Stimulated activated CD4-positive, alpha-beta T cell treated with anti-CD3 and anti-CD28 coated beads, TNF-alpha, amount 100 ng/mL, for 48 hours (primary cell): ENCODE results near the gene SLC1A4.
"Not testable (repeated sequence)": the region's sequence is repeated elsewhere in the genome, so short reads cannot be mapped to it uniquely, and the experiment has no call there.

ENCODE experiments used
- DNase-seq, 3 donors: peaks; one replicate each; pipeline ENCODE4 v3.0.0-alpha.2; 2020; ENCODE audit warnings: low read depth in 3 of 3

SLC1A4 gene

DNA sequence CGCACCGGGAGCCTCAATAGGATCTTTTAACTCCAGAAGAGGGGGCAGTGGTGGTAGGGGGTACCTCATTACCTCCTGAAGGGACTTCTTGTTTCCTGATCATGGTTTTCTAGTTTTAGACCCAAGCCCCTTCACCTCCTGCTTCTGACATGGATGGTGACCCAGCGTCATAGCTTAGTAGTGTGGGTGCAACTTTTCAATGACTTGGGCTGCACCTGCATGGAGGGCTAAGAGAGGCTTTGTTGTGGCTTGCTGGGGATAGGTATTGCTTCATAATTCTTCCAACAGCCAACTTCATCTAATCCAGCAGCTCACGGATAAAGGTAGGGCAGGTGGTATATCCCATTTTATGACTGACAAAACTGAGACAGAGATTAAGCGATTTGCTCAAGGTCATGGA lies 3.0 kb downstream of the SLC1A4 start:
- DNase-seq, result no peak

DNA sequence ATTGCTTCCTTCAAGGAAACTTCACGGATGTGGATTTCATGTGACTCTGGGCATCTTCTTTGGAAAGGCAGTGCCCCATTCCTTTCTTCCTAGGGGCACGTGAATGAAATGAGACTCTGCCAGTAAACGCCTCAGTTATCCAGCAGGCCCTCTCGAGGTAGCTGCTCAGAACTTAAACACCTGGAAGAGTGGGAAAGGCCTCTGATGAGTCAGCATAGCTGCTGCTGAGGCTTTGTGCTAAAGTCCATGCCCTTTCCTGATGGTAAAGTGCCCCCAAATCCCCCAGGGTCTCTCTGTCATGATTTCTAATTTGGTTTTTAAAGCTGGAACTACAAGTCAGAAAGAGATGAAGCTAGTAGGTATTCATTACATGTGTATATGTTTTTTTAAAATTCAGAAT lies 3.8 kb downstream of the SLC1A4 start:
- DNase-seq, result no peak

DNA sequence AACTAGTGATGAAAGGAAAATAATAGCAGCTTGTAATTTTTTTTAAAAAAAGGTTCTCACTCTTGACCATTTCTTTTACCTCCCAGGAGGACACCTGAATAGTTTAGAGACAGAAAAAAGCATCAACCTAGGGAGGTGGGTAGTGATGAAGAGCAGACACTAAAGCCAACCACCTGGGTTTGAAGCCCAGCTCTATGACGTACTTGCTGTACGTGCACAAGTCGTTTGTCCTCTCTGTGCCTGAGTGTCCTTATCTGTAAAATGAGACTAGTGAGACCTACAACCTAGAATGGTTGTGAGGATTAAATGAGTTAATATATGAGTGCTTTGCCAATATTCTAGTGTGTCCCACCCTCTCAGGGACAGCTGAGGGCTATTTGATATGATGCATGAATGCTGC lies 5.8 kb downstream of the SLC1A4 start:
- no peak for DNase-seq

DNA sequence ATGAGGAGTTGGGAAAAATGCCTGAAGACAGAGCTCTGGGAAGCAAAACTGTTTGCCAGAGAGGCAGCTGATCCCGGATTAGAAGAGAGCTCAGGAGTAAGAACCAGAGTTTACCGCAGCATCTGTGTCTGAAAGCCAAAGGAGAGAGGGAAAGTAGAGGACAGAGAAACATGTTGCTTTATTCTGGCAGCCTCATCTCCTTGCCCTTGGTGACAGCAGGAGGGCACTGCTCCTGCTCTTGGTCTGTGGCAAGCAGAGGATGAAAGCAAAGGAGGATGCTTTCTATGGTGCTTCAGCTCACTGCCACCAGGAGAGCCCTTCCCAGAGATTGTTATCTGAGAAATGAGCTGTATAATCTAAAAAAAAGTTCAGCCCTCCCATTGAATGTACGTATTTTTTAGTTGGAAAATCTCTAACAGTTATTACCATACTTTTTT lies 7.7 kb downstream of the SLC1A4 start:
- DNase-seq, result no peak

DNA sequence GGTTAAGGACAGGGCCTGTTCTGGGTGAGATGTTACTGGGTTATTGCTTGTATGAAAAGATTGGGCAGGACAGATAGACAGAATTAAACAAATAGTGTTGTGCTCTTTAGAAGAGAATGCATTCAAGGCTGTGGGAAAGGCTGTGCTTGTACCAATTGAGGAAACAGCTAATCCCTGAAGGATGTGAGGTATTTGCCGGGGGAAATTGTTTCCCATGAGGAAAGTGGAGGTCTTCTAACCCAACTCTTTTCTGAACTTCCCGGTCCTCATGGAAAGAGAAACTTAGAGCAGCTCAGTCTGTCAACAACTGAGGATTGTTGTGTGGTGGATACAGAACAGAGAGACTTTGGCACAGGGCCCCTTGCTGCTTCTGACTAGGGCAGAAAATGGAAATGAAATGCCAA lies 9.5 kb downstream of the SLC1A4 start:
- no peak for DNase-seq

DNA sequence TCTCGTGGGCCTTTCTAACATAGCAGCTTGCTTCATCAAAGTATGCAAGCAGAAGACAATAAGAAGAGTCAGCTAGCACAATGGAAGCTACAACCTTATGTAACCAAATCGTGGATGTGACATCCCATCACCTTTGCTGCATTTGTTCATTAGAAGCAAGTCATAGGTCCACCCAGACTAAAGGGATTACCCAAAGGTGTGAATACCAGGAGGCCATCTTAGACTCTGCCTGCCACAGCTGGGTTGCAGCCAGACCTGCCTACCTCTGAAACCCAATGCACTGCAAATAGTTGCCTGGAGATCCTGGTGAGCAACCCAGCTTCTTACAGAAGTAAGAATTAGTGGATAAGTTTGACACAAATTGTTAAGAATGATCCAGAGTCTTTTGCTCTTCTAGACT lies 10.6 kb downstream of the SLC1A4 start:
- no peak for DNase-seq

DNA sequence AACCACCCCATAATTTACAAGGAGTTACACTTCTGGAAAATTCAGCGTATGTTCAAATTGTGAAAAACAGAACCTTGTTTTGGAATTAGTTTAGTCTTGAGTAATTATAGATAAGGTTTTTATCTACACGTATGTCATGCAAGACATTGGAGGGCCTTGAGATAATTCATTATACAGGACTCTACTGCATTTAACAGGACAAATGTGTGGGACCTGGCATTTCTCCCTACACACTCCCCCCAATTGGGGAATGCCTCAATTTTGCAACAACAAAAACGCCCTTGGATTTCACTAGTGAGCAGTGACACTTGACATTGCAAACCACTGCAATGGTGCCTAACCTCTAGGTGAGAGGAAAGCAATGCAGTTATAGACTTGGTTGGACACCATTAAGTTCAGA lies 11.4 kb downstream of the SLC1A4 start:
- DNase-seq, result no peak

DNA sequence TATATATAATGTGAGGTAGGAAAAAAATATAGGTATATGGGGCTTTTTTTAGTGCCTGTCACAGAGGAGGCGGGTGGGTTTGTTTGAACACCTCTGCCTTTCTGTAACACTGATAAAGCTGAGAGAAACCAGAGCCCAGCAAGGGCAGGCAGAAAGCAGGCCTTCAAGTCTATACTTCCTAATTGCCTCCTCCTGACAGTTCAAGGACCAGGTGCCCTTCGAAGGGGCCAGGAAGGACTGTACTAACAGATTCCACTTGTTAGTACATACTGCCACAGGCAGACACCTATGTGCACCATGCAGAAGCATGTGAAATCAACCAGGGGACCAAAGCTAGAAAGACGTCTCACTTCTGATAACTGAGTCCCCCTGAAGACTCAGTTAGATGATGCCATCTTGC lies 13.8 kb downstream of the SLC1A4 start:
- DNase-seq, result no peak

DNA sequence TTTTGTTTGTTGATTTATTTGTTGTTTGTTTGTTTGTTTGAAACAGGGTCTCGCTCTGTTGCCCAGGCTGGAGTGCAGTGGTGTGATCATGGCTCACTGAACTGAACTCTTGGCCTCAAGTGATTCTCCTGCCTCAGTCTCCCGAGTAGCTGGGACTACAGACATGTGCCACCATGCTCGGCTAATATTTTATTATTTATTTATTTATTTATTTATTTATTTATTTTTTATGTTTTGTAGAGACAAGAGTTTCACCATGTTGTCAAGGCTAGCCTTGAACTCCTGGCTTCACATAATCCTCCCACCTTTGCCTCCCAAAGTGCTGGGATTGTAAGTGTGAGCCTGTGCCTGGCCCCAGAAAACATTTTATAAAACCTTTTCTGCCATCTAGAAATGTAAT lies 15.0 kb downstream of the SLC1A4 start:
- not testable (repeated sequence) for DNase-seq

DNA sequence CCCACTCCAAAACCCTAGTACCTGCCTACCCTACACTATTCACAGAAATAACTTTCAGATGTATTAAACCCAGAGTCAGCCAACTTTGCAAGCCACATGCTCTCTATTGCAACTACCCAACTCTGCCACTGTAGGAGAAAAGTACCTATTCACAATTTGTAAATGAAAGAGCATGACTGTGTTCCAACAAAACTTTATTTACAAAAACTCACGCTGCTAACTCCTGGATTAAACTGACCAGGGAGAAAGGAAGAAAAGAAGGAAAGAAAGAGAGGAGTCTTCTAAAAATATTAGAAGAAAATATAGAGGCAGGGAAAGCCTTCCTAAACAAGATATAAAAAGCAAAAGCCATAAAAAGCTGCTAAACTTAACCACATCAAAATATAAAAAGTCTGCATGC lies 24.6 kb downstream of the SLC1A4 start:
- no peak for DNase-seq

DNA sequence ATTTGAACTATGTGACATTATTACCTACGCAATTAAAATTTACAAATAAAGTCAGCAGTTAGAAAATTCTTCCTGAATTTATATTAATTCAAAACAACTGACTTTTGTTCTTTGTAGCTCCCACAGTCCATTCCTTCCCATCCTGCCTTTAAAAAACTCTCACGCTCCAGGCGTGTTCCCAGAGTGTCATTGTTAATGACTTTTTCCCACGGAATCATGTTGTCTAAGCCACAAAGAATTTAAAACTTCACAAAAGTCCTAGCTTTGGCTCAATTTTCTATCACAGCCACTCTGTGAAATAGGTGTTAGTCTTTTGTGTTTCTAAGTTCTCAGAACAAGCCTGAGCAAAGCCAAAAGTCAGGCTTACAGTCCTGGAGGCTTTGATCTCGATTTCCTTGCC lies 26.5 kb downstream of the SLC1A4 start:
- DNase-seq, result no peak

DNA sequence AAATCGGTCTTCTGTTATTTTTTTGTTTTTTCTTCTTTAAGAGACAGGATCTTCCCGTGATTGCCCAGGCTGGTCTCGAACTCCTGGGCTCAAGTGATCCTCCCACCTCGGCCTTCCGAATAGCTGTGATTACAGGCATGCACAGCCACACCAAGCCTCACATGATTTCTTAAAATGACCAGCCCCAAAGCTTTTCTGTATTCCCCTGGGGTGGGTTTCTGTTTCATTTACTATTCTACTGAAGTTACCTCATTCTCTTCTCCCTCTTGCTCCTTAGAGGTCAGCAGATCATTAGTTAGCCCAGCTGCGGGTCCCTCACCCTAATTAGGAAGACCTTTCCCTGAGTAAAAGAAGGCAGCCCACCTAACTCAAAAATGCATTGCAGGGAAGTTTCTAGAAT lies 27.6 kb downstream of the SLC1A4 start:
- no peak for DNase-seq

DNA sequence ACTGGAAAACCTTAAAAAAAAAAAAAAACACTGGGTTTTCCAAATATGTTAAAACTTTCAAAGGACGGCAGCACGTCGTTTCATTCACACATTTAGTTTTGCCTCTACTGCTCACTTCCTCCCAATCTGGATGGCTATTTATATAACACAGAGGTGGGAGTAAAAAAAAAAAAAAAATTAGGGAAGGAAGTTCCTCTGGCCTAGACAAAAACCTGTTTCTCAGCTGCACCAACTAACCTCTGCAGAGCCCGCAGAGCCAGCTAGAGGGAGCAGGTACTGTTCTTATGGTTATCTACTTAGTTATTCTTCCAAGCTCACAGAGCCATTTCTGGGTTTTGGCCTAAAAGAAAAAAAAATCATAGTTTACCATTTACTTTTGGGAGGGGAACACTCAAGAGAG lies 28.1 kb downstream of the SLC1A4 start:
- no peak for DNase-seq

DNA sequence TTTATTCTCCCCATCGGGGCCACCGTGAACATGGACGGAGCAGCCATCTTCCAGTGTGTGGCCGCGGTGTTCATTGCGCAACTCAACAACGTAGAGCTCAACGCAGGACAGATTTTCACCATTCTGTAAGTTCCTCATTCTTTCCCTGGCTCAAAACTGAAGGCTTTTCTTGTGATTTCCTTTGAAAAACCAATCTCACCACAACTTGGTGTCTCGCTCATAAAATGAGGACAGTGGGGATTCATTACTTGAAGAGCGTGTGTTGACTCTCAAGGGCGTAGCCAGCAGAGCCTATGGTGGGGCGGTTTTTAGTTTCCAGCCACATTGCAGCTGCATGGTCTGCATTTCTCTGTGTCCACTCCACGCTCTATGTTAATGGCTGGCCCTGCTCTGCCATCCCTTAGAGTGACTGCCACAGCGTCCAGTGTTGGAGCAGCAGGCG lies 29.0 kb downstream of the SLC1A4 start:
- no peak for DNase-seq

DNA sequence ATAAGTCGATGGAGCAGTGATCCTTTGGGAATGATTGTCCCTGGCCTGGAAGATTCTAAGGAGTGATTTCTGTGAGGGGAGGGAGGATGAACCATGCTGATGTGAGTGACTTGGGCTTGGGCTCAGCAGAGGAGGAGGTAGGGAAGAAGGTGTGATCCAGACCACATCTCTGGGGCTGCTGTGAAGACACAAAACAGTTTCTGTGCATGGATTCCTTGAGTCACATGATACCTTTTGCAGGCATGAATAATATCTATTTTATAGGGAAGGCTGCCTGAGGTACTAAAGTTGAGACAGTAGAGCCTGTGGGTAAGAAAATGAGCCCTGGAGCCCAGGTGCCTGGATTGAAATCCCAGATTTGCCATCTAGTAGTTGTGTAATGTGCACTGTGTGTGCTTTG lies 29.8 kb downstream of the SLC1A4 start:
- DNase-seq, result no peak

DNA sequence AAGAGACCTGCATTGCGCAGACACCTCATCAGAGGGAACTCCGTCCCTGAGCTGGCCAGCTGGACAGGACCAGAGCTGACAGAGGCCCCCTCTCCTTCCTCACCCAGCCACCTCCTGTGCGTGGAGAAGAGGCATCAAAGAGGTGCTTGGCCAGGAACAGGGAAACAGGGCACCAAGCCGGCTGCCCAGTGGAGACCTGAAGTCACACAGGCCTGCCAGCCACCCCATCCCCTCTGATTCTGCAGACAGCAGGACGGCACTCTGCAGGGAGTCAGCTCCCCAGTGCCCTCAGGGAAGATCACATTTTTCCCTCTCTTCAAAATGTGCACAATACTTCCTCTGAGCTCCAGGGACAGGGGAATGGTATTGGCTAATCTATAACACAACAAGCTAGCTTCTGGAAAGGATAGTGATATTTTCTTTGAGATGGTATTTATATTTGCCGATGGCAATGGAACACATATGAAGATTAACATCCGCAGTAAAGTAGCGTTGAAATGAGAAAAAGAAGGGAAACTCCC lies 30.5 kb downstream of the SLC1A4 start:
- DNase-seq, result no peak

DNA sequence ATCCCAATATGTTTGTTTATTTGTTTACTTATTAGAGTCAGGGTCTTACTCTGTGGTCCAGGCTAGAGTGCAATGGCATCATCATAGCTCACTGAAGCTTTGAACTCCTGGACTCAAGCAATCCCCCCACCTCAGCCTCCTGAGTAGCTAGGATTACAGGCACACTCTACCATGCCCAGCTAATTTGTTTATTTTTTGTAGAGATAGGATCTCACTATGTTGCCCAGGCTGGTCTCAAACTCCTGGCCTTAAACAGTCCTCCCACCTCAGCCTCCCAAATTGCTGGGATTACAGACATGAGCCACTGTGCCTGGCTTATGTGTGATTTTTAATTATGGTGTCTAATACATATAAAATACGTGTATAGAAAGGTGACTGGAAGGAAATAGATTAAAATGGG lies 31.1 kb downstream of the SLC1A4 start:
- DNase-seq, result not testable (repeated sequence)

DNA sequence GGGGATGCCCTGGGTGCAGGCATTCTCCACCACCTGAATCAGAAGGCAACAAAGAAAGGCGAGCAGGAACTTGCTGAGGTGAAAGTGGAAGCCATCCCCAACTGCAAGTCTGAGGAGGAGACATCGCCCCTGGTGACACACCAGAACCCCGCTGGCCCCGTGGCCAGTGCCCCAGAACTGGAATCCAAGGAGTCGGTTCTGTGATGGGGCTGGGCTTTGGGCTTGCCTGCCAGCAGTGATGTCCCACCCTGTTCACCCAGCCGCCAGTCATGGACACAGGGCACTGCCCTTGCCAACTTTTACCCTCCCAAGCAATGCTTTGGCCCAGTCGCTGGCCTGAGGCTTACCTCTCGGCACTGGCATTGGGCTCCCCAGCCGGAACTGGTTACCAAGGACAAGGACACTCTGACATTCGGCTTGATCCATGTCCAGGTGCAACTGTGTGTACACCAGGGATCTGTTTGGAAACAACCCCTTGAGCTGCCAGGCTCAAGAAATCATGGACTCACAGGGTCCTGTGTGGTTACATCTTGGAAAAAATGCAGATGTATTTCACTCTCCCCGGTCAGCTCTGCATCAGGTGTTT lies 31.8 kb downstream of the SLC1A4 start:
- DNase-seq, result no peak

DNA sequence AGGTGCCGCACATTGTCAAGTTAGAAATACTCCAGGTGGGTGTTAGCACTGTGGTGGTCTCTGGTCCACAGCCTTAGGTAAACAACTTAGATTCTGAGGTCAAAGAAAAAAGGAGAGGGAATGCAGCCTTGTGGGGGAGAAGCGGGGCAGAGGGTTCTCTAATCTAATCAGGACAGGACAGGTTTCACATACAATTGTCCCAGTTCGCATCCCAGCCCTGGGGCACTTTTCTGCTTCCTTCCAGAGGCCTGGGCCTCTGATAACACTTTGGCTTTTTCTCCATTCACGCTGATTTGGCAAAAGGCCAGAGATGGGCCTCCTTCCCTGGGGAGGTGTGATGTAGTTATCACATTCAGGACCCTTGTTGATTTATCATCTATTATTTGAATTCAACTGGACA lies 32.5 kb downstream of the SLC1A4 start:
- no peak for DNase-seq

DNA sequence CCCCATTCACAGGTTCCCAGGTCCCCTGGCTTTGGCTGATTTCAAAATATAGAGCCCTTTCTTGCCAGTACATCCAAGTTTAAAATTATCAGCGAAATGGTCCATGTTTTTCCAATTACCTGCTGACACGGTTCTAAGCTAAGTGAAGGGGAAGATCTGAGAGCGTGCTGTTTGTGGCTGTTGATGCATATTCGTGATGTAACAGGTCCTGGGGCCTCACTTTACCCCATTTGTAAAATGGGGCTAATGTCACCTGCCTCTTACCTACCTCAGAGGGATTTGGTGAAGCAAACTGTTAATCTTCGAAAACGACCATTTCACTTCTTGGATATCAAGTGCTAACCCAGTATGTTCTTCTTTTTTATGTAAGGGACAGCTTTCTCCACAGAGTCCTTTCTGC lies 33.0 kb downstream of the SLC1A4 start:
- DNase-seq, result no peak

DNA sequence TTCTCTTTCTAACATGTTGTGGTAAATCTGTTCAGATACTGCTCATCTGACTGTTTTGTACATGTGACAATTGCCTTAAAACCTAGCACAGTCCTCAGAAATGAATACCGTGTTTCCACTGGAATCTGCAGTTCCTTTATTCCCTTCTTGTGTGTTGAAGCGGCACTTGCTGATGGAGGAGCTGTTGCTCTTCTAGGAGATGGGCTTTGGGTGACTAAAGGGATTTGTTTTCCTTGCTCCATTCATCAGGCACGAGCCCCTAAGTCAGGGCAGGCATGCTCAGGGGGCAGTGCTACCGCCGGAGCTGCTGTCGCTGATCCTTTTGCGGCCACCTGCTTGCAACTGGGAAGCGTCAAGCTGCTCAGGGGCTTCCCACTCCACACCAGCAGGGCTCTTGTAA lies 34.5 kb downstream of the SLC1A4 start:
- no peak for DNase-seq

DNA sequence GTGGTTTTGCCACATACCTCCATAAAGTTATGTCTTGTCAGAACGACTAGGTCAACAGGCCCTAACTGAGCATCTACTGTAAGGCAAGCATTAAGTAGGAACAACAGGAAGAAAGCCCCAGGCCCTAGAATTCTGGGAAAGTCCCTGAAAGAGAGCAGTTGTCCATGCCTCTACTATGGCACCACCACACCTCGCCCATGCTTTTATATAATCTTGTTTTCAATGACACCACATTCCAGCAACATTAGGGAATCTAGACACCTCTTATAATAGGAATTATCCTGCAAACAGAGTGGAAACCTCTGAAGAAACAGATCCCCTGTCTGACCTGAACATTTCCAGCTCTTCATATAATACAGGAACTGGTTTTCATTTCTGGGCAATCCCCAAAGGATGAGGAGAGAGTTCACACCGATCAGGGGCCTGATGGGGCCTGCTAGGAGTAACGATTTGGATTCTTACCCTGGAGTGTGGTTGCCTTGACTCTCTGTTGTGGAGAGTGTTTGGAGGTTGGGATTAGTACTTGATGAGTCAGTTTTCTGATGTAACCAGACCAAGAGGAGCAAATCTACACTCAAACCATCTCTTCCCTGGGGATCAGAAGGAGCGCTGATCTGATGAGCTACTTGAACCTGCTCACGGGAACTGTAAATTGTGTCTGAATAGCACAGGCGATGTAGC lies 35.1 kb downstream of the SLC1A4 start:
- no peak for DNase-seq

DNA sequence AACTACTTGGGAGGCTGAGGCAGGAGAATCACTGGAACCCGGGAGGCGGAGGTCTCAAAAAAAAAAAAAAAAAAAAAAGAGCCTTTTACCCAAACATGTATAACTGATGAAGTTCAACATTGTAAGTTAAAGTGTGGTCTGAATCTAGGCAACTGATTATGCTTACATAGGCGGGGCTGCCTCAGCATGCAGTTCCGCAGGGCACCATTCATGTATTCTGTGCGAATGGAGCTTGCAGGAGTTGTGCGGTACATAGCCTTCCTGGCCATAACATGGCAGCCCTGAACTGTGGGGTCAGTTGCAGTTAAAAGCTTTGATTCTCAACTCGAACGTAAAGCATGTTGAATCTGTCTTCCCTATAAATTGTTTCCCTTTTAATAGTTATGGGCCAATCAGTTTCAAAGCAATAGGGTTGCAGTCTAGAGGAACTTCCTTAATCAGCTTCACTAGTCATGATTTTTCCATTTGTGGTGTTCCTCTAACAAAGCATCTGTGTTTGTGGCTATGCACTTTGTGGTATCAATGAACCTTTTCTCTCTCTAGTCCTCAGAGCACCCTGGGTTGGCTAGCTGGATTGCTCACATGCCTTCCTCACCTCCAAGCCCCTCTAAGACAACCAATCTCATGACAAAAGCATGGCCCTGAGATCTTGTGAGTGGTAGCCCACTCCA lies 36.4 kb downstream of the SLC1A4 start:
- DNase-seq, result no peak
